Measurements from ENCODE around the gene AUH. TPM values are rescaled to one million over a fixed set of nuclear protein-coding genes. Genes with fewer than 3 reads are reported as not detected.
"Not testable (repeated sequence)": the region's sequence is repeated elsewhere in the genome, so short reads cannot be mapped to it uniquely, and the experiment has no call there.

The AUH gene
- total and polyA plus RNA-seq, 12 donors = 16.3 to 56.3 (median 44.2) TPM

- ATAC-seq = no peak
- WGBS, 2 donors = 87 to 89% methylated on average over 2 of the region's 2 CpGs
- peaks cover 0 to 28% (median 5%) of the 10 kb centered on the region in 11 donors for H3K9me3 ChIP-seq
- H3K27me3 ChIP-seq = no peaks in the 10 kb centered on the region
- peaks cover 0 to 5% (median 0%) of the 10 kb centered on the region in 9 donors for H3K36me3 ChIP-seq
- no peak for TF ChIP-seq CTCF (IDR thresholded peaks at IDR 0.05)
- peaks cover 0 to 47% (median 19%) of the 10 kb centered on the region in 9 donors for H3K4me1 ChIP-seq
- H3K4me3 ChIP-seq = no peak overlapping the region
- intact Hi-C loops (cut with DNase I) = no loop called here
- H3K27ac ChIP-seq = no peak overlapping the region
- DNase-seq = no peak
Observed at GRCh38 chr9:91200692-91201336, 160.9 kb downstream of the AUH start.

- intact Hi-C loops (cut with DNase I) = loop anchor here in 5 of 10 donors (10.0 kb wide), 5 partner anchors 55 to 215 kb away; no protein-coding TSS in a partner anchor
- Histone ChIP-seq H3K4me1 (peaks cover 0 to 55% (median 19%) of the 10 kb centered on the region in 9 donors), H3K9me3 (peaks cover 0 to 28% (median 5%) of the 10 kb centered on the region in 11 donors), H3K27ac (peak overlapping the region in 1 of 10 donors; percentile 64), H3K36me3 (peaks cover 0 to 5% (median 0%) of the 10 kb centered on the region in 9 donors), H3K4me3 (no peak overlapping the region), H3K27me3 (no peaks in the 10 kb centered on the region)
- WGBS, 2 donors = 54 to 81% methylated on average over 1 of the region's 1 CpG
- ATAC-seq (no peak), DNase-seq (no peak)
- no peak for TF ChIP-seq CTCF (IDR thresholded peaks at IDR 0.05)
Observed at GRCh38 chr9:91199739-91200497, 161.8 kb downstream of the AUH start.

- H3K27me3 ChIP-seq, ATAC-seq, DNase-seq, H3K36me3 ChIP-seq, H3K4me3 ChIP-seq: not testable (repeated sequence)
- intact Hi-C loops (cut with DNase I) = loop anchor here in 5 of 10 donors (10.0 kb wide), 5 partner anchors 56 to 216 kb away; no protein-coding TSS in a partner anchor
- Histone ChIP-seq H3K27ac (peak overlapping the region in 1 of 10 donors; percentile 87), H3K4me1 (peaks cover 0 to 65% (median 30%) of the 10 kb centered on the region in 9 donors), H3K9me3 (peaks cover 0 to 28% (median 5%) of the 10 kb centered on the region in 11 donors)
- 97 to 99% methylated on average over 5 of the region's 5 CpGs for WGBS, 2 donors
Observed at GRCh38 chr9:91198881-91199280, 162.8 kb downstream of the AUH start.

GRCh38 chr9:91198405-91198804 lies 163.3 kb downstream of the AUH start:
- H3K27ac ChIP-seq = peak overlapping the region in 5 of 10 donors; percentile 26 to 98 (median 55)
- H3K4me3 ChIP-seq = no peak overlapping the region
- DNase-seq (no peak), ATAC-seq (no peak)
- H3K27me3 ChIP-seq = no peaks in the 10 kb centered on the region
- intact Hi-C loops (cut with DNase I) = loop anchor here in 5 of 10 donors (10.0 kb wide), 5 partner anchors 56 to 216 kb away; no protein-coding TSS in a partner anchor
- H3K9me3 ChIP-seq = peaks cover 0 to 28% (median 5%) of the 10 kb centered on the region in 11 donors
- H3K4me1 ChIP-seq = peaks cover 0 to 68% (median 32%) of the 10 kb centered on the region in 9 donors
- no peak for TF ChIP-seq CTCF (IDR thresholded peaks at IDR 0.05)
- peaks cover 0 to 5% (median 0%) of the 10 kb centered on the region in 9 donors for H3K36me3 ChIP-seq

Measured in heart right ventricle (tissue), 16 donors.